GM21528 (cell line): ENCODE data around the gene TLCD2.
"Not testable (repeated sequence)": the region's sequence is repeated elsewhere in the genome, so short reads cannot be mapped to it uniquely, and the experiment has no call there.

Experiments
- ATAC-seq: cut with Tn5 transposase; IDR thresholded peaks from one replicate; pipeline ENCODE4 v1.9.1; 2021; ENCODE audit warnings: mild to moderate bottlenecking, moderate library complexity; ENCODE audit not compliant: unreplicated experiment, low FRiP score

Gene TLCD2

DNA sequence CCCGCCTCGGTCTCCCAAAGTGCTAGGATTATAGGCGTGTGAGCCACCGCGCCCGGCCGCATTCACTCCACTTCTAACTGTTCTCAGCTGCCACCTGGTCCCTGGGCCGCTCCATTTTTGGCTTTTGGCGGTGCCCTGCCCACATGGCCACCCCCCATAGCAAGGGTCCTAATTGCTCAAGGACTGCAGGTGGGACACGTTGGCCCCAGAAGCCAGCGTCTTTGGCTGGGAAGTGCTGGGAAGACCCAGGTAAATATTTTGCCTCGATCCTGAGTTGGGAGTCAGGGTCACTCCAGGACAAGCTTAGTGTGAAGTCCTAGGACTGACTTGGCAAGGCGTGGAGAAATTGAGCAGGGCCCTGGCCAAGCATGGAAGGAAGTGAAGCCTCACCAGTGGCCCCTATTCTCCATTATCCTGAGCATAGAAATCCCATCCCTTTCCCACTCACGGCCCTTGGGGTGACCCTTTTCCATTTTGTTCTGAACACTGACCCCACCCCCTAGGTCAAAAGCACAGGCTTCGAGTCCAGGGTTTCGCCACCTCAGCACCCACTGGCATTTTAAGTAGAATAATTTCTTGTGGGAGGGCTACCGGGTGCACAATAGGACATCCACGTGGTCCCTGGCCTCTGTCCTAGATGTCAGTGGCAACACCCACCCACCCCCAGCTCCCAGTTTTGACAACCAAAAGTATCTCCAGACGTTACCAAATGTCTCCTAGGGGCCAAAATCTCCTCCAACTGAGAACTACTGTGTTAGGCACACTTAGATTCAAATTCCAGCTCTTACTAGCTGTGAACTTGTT is 8.4 kb upstream of the TLCD2 start:
- ATAC-seq: no peak

DNA sequence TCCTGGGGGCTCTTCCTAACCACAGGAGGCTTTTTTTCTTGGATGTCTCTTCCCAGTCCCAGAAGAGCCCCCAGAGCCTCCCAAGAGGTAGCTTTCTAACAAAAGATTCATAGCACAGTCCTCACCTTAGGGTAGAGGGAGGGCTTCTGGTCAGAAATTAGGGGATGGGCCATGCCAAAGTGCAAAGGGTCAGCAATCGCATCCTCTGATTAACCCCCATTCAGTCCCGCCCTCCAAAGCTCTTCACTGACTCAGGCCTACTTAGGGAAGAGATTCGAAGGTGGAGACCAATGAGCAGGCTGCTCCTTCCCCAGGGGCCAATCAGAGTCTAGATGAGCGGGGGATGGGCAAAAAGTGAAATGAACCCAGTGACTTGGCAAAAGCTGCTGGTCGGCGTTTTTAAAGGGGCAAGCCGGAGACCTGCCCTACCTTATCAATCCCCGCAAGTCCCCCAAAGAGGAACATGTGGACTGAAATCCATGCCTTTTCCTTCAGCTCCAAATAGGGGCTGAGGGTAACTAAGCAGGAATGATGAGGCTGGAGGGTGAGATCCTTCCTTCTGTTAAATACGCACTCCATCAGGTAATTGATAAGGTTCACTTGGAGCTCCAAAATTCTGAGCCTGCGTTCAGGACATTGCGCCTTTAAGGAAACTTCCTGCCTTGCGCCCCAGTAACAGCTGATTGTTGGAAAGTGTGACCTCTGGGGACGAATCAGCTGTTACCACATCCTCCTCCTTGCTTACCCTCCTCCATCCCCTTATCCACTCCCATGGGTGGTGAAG is 6.9 kb upstream of the TLCD2 start:
- ATAC-seq: peak; percentile 46

DNA sequence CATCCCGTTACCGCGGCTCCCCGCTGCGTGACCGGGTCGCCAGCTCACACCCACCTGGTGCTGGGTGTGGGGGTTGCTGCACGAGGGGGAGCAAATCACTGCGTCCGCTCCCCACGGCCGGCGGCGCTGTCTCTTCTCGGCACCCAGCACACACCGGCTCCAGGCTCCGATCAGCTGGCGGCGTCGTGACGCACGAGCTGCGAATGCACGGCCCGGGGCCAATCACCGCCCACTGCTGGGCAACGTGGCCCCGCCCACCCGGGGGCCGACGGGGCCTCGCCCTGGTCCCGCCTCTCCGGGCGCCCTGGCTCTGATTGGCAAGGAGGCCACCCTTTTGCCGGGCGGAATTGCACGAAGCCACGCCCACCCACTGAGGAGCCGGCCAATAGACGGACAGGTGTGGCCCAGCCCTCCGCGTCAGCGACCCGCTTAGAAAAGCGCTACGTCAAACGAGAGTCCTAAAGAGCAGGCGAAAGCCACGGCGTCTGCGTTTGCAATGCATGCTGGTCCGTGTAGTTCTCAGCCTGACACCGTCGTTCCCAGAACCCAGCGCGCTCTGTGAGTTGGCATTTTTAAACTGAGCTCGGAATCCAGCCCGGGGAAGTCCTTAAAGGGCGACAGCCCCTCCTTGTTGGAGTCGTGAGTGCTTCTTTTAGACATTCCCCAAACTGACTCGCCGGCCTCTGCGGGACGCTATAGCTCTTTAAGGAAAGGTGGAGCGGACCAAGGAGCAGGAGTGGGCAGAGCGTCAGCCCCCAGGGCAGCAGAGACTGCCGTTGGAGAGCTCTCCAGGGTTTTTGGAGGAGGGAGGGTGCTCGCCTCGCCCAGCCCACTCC is 6.1 kb upstream of the TLCD2 start:
- peak; percentile 70 for ATAC-seq

- ATAC-seq: no peak
These were observed 5.6 kb upstream of the TLCD2 start for GRCh38 chr17:1715803-1716075.

DNA sequence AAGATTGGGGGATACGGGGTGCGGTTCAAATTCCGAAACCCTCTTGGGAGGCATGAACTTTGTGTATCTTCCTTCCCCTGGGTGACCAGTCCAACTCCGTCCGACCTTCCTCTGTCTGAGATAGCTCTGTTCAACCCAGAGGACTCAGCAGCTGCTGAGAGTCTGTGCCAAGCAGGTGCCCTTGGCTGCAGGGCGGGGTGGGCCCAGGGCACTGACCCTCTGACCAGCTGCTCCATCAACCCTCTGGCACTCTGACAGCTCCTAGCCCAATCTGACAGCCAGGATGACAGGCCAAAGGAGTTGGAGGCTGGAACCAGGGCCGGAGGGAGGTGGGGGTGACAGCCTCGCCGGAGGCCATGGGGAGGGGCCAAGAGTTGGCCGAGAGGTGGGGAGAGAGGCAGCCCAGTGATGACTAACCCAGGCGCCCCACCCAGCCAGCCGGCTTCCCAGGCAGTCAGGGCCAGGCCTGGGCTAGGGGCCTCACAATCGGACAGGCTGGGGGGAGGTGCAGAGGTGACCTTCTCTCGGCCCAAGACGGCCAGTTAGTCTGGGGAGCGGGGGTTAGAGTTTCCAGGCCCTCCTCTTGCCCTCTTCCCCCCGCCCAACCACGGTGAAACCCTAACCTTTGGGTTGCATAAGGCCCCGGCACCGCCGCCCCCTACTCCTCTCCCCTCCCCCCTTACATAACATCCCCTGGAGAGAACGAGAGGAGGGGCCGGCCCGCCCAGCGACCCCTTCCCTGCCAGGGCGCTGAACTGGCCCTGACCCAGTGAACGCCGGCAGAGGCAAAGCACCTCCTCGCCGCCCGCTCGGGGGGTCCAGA is 5.0 kb upstream of the TLCD2 start:
- ATAC-seq: no peak

GRCh38 chr17:1714427-1714979 is 4.3 kb upstream of the TLCD2 start:
- ATAC-seq: no peak

DNA sequence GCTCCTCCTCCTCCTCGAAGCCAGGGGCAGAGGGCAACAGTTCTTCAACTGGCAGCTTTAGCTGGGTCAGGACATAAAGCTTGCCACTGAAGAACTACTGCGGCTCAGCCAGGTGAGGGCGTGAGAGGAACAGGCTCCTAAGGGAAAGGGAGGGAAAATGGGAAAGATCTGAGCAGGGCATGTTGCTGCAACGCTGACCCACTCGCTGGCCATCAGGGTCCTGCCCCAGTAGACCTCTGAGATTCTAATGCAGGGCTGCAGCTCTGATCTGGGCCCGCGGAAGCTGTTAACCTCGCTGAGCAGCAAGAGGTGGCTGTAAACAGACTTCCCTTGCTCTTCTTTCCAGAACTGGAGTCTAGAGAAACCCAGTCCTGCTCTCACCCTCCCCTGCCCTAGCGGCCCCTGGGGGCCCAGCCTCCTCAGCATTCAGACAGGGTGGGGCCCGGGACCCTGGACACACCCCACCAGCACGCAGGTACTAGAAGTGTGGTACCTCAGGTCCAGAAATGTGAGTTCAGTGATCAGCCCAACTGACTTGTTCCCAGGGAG is 3.8 kb upstream of the TLCD2 start:
- ATAC-seq: no peak

DNA sequence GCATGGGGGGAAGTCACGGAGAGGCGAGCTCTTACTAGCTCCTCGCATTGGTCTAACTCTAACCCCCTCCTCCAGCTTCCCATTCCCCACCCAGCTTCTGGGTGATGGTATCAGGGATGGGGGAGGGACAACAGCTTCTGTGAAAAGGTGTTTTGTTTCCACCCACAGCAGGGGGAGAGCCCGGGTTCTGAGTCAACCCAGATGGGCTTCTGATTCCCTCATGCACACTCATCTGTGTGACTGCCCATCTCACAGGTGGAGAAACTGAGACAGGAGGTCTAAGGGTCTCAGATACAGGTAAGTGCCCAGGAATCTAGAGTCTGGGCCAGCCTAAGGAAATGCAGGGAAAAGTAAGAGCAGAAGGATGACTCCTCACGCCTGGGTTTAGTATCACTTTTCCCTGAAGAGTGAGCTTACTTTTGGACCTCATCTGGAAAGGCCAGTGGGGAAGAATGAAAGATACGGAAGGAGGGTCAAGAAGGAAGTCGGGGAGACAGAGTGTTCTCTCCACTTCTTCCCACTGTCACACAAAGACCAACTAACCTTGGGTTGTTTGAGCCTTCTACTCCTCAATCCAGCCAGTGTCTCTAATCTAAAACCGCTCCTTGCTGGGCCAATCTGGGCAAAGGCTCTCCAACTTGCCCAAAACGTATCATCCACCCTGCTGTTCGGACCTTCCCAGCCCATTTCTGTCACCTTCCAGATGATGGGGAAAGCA is 3.1 kb upstream of the TLCD2 start:
- ATAC-seq: no peak

GRCh38 chr17:1712271-1712670 is 2.1 kb upstream of the TLCD2 start:
- ATAC-seq: no peak

GRCh38 chr17:1711804-1712203 is 1.6 kb upstream of the TLCD2 start:
- ATAC-seq: no peak

GRCh38 chr17:1710807-1711553 is 803 bp upstream of the TLCD2 start:
- ATAC-seq: no peak

DNA sequence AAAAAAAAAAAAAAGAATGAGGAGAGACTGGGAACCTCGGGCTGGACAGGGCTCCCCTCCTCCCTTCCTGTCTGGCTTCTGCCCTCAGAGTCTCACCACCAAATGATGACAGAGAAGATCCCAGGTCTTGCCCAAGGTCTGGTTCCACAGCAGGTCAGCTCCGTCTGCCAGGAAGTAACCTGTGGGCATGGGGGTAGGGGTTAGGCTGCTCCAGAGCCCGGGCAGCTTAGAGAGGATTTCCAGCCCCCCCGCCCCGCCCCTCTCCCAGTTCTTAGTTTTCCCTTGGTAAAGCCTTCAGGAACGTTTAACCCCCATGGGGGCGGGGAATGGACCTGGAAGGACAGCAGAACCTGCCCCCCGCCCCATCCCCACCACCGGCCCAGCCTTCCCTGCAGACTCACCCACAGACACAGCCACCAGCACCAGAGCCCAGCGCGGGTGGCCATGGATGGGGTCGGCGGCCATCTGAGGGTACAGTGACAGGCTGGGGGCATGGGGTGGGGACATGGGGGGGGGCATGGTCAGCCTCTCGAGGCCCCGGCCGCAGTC is 700 bp downstream of the TLCD2 start:
- ATAC-seq: no peak

DNA sequence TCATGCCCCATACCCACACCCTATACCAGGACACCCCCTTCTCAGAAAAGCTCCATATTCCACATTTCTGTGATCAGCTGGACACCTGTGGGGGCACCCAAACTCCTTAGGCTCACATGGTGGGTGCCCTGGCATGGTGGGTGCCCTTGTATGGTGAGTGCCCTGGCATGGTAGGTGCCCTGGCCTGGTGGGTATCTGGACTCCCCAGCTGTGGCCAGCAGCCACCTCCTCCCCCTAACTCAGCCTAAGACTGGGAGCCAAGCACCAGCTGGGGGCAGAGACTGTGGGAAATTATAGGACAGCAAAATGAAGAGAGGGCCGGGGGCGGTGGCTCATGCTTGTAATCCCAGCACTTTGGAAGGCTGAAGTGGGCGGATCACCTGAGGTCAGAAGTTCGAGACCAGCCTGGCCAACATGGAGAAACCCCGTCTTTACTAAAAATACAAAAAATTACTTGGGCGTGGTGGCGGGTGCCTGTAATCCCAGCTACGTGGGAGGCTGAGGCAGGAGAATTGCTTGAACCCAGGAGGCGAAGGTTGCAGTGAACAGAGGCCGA is 1.3 kb downstream of the TLCD2 start:
- not testable (repeated sequence) for ATAC-seq

- no peak for ATAC-seq
These were observed 3.1 kb downstream of the TLCD2 start for GRCh38 chr17:1707107-1707506.

DNA sequence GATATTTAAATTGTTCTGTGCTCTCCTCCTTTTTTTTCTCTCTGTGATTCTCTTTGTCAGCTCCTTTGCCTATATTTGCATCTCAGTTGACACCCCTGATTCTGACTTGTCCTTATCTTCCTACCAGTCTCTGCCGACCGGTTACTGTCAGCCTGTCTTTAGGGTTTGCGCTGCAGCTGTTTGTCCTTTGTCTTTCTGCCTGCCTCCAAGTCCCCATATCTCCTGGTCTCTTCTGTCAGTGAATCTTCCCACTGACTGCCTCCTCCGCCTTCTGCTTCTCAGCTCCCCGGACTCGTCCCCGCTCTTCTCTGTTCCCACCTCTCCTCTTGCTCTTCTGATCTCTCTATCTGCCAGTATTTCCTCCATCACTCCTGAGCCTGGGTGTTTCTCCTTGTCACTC is 5.2 kb downstream of the TLCD2 start:
- no peak for ATAC-seq

DNA sequence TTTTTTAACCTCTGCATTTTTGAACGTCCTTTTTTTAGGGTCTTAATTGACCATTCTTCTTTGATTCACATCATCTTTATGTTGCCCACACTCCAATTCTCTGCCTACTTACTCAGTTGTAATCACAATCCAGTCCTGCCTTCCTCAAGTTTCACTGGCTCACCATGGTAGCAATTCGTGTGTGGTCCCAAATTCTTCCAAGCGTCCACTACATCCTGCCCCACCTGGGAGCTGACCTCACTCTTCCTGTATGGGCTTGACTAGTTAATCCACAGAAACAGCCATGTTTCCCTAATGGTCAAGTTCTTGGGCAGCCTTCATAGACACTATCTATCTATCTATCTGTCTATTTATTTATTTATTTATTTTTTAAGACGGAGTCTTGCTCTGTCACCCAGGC is 7.1 kb downstream of the TLCD2 start:
- no peak for ATAC-seq

DNA sequence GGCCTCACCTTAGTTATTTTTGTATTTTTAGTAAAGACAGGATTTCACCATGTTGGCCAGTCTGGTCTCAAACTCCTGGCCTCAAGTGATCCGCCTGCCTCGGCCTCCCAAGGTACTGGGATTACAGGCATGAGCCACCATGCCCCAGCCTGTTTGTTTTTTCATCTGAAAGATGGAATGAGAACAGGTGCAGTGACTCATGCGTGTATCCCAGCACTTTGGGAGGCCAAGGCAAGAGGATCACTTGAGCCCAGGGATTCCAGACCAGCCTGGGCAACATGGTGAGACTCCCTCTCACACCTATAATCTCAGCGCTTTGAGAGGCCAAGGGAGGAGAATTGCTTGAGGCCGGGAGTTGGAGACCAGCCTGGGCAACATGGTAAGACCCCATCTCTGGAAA is 10.3 kb downstream of the TLCD2 start:
- not testable (repeated sequence) for ATAC-seq

GRCh38 chr17:1697681-1698080 is 12.5 kb downstream of the TLCD2 start:
- no peak for ATAC-seq
